ENCODE results near the gene EGR4.
A peak's percentile ranks its signal among the peaks of the same experiment; 100 is the strongest.

Gene EGR4

GRCh38 chr2:73291461-73292315 lies 1.7 kb downstream of the EGR4 start:
- intact Hi-C loops (cut with DNase I) = no loop called here
- DNase-seq = peak in 8 of 42 donors; percentile 6 to 55 (median 20)

- intact Hi-C loops (cut with DNase I) = no loop called here
- DNase-seq = peak in 25 of 42 donors; percentile 5 to 65 (median 33)
Measured at GRCh38 chr2:73291093-73291460, 2.3 kb downstream of the EGR4 start.

- DNase-seq = peak in 37 of 42 donors; percentile 26 to 87 (median 64)
Measured at GRCh38 chr2:73290049-73290839, 3.1 kb downstream of the EGR4 start.

GRCh38 chr2:73289304-73289703 lies 4.0 kb downstream of the EGR4 start:
- DNase-seq = no peak
- intact Hi-C loops (cut with DNase I) = no loop called here

More at GRCh38 chr2:73290049-73290839, 3.1 kb downstream of the EGR4 start:
- intact Hi-C loops (cut with DNase I) = no loop called here

GRCh38 chr2:73286134-73286655 lies 7.2 kb downstream of the EGR4 start:
- DNase-seq = peak in 1 of 42 donors; percentile 22
- intact Hi-C loops (cut with DNase I) = no loop called here

- peak in 35 of 42 donors; percentile 24 to 77 (median 54) for DNase-seq
- intact Hi-C loops (cut with DNase I) = no loop called here
Measured at GRCh38 chr2:73285159-73285739, 8.1 kb downstream of the EGR4 start.

GRCh38 chr2:73284296-73285158 lies 8.8 kb downstream of the EGR4 start, which contains the start of gene FBXO41:
TSS of gene FBXO41 (minus strand) at chr2:73284478. CDS start at chr2:73269630, 14,848 bp downstream.
- intact Hi-C loops (cut with DNase I) = no loop called here
- peak in 39 of 42 donors; percentile 49 to 87 (median 73) for DNase-seq

- peak in 25 of 42 donors; percentile 15 to 62 (median 45) for DNase-seq
- intact Hi-C loops (cut with DNase I) = no loop called here
Measured at GRCh38 chr2:73283545-73284295, 9.6 kb downstream of the EGR4 start.

GRCh38 chr2:73282924-73283544 lies 10.3 kb downstream of the EGR4 start:
- DNase-seq = no peak
- intact Hi-C loops (cut with DNase I) = no loop called here

- intact Hi-C loops (cut with DNase I) = no loop called here
- no peak for DNase-seq
Measured at GRCh38 chr2:73281244-73281643, 12.1 kb downstream of the EGR4 start.

- intact Hi-C loops (cut with DNase I) = no loop called here
Measured at GRCh38 chr2:73279852-73280251, 13.5 kb downstream of the EGR4 start.

GRCh38 chr2:73272270-73272669 lies 21.1 kb downstream of the EGR4 start:
- intact Hi-C loops (cut with DNase I) = no loop called here
- no peak for DNase-seq

More at GRCh38 chr2:73279852-73280251, 13.5 kb downstream of the EGR4 start:
- no peak for DNase-seq

GRCh38 chr2:73269686-73270465 lies 23.5 kb downstream of the EGR4 start:
- no peak for DNase-seq

GRCh38 chr2:73268830-73269685 lies 24.3 kb downstream of the EGR4 start:
- intact Hi-C loops (cut with DNase I) = no loop called here
- peak in 31 of 42 donors; percentile 37 to 81 (median 63) for DNase-seq

More at GRCh38 chr2:73269686-73270465, 23.5 kb downstream of the EGR4 start:
- intact Hi-C loops (cut with DNase I) = no loop called here

GRCh38 chr2:73268366-73268829 lies 24.9 kb downstream of the EGR4 start:
- no peak for DNase-seq
- intact Hi-C loops (cut with DNase I) = no loop called here
